T-helper 2 cell treated with Interferon-gamma antibody and Interleukin-4, amounts not matched to agents 100 ng/mL and 5 ng/mL, for 36 hours (primary cell): ENCODE results near the gene TBC1D10B. TPM values are rescaled to one million over a fixed set of nuclear protein-coding genes. Genes with fewer than 3 reads are reported as not detected.

Experiments
- intact Hi-C: fragments of 100-400 bp; cut with micrococcal nuclease; formaldehyde crosslinking; loops from one replicate; pipeline ENCODE4 v1.15.1; 2023
- total RNA-seq: library from RNA; stranded (reverse); gene quantifications from 2 replicates; pipeline ENCODE4 v1.2.3, GENCODE V29; 2022

TBC1D10B gene
- total RNA-seq: 74.2 and 74.5 TPM in 2 replicates

GRCh38 chr16:30370456-30371247 lies at the start of gene TBC1D10B:
Gene TBC1D10B, minus strand, starts transcription at chr16:30370494. Its CDS starts 311 bp downstream, at chr16:30370183.
- intact Hi-C loops: loop anchor here (1.0 to 5.0 kb wide), 10 partner anchors 8 to 552 kb away; partner anchors contain the start of genes ALDOA, CD2BP2, FBRS and FBXL19

GRCh38 chr16:30418350-30419181 lies 48.3 kb upstream of the TBC1D10B start:
- intact Hi-C loops: loop anchor here (1.0 kb wide), 1 partner anchor 12 kb away; the partner anchor contains the start of gene DCTPP1

GRCh38 chr16:30417529-30418349 lies 47.4 kb upstream of the TBC1D10B start:
- intact Hi-C loops: loop anchor here (1.0 kb wide), 1 partner anchor 13 kb away; the partner anchor contains the start of gene DCTPP1

GRCh38 chr16:30416624-30417528 lies 46.6 kb upstream of the TBC1D10B start:
- intact Hi-C loops: no loop called here

GRCh38 chr16:30416047-30416603 lies 45.8 kb upstream of the TBC1D10B start:
- intact Hi-C loops: no loop called here

GRCh38 chr16:30414159-30414558 lies 43.9 kb upstream of the TBC1D10B start:
- intact Hi-C loops: no loop called here

- intact Hi-C loops: no loop called here
Observed at GRCh38 chr16:30413112-30413806, 43.0 kb upstream of the TBC1D10B start.

- intact Hi-C loops: loop anchor here (2.0 to 10.0 kb wide), 5 partner anchors 52 to 345 kb away; partner anchors contain the start of genes ALDOA, CD2BP2, GDPD3 and TBX6
Observed at GRCh38 chr16:30409125-30410060, 39.1 kb upstream of the TBC1D10B start.

GRCh38 chr16:30407804-30408534 lies 37.7 kb upstream of the TBC1D10B start:
- intact Hi-C loops: loop anchor here (1.0 to 10.0 kb wide), 7 partner anchors 30 to 343 kb away; partner anchors contain the start of genes ALDOA, CD2BP2, GDPD3 and TBC1D10B

GRCh38 chr16:30407102-30407803 lies 37.0 kb upstream of the TBC1D10B start, which contains the start of gene ZNF771:
Gene ZNF771, plus strand, starts transcription at chr16:30407606. Its CDS starts 448 bp downstream, at chr16:30408054.
- intact Hi-C loops: loop anchor here (1.0 to 10.0 kb wide), 6 partner anchors 29 to 342 kb away; partner anchors contain the start of genes ALDOA, CD2BP2, TBC1D10B and TBX6

- intact Hi-C loops: loop anchor here (1.0 to 10.0 kb wide), 6 partner anchors 28 to 342 kb away; partner anchors contain the start of genes ALDOA, CD2BP2, TBC1D10B and TBX6
Observed at GRCh38 chr16:30406795-30407101, 36.5 kb upstream of the TBC1D10B start.

GRCh38 chr16:30401768-30402425 lies 31.6 kb upstream of the TBC1D10B start:
- intact Hi-C loops: loop anchor here (10.0 kb wide), 1 partner anchor 337 kb away; the partner anchor contains the start of gene ALDOA

- intact Hi-C loops: loop anchor here (1.0 to 10.0 kb wide), 2 partner anchors 21 to 335 kb away; partner anchors contain the start of gene ALDOA
Observed at GRCh38 chr16:30399435-30400186, 29.3 kb upstream of the TBC1D10B start.

- intact Hi-C loops: no loop called here
Observed at GRCh38 chr16:30398661-30399434, 28.6 kb upstream of the TBC1D10B start.
